ENCODE data around the gene RGS19.

Gene RGS19

DNA sequence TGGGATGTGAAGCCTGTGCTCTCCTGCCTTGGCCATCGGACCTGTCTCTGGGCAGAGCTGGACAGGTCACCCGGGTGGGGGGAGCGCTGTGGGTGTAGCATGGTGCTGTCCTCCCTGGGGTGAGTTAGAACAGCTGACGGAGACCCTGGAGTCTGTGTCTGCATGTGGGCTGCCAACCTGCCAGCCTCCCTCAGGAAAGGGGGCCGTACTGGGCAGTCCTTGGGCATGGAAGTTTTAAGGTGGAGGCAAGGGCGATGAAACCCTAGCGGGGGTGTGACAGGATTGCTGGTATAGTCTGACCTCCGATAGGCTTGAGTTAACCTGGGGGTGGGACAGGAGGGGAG lies 32.3 kb downstream of the RGS19 start:
- no peak for DNase-seq

DNA sequence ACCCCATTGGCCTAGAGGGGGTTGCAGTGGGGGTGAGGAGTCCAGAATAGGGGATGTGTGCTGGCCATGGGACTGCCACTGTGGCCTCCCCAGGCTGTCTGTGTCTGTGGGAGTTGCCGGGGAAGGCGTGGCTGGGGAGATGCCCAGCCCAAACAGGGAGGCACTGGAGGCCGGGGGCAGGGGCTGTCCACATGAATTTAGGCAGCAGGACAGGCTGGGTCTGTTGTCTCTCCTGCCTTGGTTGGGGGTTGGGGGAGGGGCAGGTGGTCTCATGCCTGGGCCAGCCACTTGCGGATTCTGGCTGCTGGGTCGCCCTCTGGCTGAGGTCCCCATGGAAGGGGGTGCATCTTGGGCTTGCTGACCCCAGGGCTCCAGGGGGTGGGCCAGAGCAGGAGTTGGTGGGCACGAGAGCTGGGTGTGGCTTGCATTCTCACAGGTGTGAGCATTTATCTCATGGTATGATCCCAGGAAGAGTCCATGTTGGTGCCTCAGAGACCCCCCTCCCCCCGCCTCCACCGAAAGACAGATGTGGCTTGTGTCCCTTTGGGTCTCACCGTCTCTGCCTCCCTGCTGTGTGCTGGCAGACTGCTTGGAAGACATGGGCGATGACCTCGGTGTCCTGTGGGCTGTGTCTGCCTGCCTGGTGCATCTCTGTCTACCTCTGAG lies 33.8 kb downstream of the RGS19 start:
- no peak for DNase-seq

DNA sequence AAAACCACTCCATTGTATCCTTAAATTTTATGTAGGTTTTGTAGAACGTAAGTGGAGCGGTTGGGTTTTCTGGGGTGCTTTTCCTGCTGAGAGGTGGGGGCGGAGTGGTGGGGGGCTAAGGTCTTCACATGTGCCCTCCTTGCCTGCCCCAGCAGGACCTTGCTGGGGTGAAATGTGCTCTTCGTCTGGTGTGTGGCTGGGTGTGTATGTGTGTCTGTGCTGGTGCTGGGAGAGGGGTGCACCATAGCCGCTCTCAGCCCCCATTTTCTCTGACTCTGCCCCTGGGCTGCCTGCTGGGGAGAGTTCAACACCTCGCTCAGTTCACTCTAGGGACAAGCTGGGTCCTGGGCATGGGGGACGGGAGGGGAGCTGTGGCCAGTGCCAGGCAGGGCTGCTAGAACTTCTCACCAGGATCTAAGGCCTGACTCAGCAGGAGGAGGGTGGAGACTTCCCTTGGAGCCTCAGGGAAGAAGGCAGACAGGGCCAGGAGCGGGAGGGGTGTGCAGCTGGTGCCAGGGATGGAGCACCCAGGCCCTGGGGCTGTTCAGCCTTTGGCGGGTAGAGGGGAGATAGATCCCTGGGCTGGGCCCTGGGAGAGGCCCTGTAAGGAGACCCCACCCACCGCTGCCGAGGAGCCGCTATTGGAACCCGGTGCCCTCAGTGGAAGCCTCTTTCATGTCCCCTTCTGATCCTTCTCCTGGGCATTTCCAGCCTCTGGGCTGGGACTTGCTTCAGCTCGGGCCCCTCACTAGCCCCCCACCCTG lies 34.7 kb downstream of the RGS19 start:
- DNase-seq, result no peak

DNA sequence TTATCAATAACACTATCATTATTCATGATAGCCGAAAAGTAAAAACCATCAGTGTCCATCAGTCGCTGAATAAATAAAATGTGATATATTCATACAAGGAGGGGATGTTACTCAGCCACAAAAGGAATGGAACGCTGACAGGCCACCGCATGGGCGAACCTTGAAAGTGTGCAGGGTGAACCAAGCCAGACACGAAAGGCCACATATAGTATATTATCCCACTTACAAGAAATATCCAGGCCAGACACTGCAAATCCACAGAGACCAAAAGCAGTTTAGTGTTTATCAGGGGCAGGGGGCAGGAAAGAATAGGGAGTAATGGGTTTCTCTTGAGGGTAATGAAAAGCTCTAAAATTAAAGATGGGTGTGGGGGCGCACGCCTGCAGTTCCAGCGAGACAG lies 35.5 kb downstream of the RGS19 start:
- DNase-seq, result no peak

DNA sequence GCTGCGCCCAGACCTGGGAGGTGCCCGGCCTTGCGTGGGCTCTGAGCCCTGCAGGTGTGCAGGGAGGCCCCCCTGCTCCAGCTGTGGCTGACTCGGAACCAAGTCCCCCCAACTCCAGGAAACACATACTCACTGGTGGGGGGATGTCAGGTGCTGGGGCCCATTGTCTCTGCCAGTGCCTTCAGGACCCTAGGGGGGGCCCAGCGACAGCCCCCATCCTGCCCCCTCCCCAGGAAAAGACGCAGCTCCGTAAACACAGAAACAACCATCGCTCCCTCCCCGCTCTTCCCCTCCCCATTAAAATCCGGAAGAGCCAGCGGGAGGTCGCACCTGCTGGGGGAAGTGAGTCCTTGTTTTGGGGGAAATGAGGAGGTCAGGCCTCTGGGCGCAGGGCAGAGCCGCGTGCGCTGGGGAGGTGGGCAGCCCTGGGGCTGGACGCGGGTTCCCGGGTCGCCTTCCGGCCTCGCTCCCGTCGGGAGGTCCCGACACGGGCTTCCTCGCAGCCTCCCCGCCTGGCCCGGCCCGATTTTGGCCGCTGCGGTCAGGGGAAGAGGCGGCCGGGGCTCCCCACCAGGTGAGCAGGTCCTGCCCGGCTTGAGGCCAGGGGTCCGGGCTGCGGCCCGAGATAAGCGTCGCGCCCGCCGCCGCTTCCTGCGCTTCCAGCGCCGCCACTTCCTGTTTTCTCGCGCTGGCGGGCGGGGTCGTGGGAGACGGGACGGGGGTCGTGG lies 37.1 kb downstream of the RGS19 start:
- DNase-seq, result no peak

DNA sequence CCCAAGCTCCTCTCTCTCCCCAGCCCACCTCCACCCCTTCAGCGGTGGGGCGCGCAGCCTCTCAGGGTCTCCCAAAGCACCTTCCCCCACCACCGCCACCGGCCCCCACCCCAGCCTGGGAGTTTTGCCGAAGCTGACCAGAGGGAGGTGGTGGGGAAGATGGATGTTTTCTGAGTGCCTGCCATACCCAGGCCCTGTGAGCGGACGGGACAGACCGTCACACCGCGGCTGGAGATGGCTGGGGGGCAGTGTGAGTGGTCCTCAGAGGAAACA lies 37.6 kb downstream of the RGS19 start:
- no peak for DNase-seq

DNA sequence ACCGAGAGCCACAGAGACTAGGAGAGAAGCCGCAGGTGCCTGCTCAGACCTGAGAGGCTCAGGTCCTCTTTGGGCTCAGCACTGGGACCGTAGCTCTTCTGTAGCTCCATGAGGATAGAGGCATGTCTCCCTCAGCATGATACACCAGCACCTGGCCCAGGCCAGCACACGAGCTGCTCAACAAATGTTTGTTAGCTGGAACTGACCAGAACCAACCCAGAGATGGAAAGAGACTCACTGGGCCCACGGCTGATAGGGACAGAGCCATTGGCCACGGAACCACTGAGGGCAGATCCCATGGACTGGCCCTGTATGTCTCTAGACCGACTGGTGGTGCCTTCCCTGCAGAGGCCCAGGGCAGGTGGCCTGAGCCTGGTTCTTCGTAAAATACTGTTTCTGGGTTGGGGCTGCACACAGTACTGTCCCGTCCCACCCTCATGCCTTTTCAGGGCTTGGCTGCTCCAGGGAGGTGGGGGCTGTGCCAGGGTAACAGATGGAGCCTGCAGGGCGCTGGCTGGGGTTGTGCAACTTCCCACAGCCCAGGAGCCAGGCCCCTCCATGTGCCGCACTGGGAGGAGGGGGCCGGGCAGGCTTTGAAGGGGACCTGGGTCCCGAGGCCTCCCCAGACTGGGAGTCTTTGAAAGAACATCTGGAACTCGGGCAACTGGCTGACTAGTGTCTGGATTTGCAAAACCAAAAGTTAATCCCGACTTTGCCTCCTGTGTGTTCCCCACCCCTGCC lies 38.1 kb downstream of the RGS19 start:
- no peak for DNase-seq

DNA sequence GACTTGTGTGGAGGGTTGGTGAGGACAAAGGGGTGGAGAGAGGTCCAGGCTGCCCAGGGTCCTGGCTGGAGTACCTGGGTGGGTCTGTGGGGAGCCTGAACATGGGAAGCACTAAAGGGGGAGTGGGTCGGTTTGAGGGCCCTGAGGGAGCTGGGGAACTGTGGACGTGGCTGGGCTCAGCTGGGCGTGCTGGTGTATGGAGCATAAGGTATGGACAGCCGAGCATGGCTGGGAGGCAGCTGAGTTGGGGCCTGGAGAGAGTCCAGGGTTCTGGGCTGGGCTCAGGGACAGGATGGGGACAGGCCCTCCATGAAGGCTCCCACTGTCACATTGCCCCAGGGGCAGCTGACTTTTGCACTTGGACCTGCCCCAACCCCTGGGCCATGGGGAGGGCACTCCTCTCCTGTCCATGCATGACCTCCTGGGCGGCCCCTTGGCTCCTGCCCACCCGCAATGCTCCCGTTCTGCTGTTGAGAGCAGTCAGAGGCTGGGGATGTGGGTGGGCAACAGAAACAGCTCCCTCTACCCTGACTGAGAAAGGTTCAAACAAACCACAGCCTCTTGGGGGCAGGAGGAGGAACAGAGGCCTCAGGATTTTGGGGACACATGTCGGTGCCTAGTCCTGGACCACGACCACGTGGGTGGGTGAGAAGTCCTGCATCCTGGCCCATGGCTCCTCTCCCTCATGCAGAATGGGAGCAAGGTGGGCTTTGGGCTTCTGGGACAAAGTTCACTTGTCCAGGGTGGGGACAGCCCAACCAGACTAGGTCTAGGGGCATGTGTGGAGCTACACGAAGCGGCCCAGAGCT lies 38.9 kb downstream of the RGS19 start:
- DNase-seq, result no peak

DNA sequence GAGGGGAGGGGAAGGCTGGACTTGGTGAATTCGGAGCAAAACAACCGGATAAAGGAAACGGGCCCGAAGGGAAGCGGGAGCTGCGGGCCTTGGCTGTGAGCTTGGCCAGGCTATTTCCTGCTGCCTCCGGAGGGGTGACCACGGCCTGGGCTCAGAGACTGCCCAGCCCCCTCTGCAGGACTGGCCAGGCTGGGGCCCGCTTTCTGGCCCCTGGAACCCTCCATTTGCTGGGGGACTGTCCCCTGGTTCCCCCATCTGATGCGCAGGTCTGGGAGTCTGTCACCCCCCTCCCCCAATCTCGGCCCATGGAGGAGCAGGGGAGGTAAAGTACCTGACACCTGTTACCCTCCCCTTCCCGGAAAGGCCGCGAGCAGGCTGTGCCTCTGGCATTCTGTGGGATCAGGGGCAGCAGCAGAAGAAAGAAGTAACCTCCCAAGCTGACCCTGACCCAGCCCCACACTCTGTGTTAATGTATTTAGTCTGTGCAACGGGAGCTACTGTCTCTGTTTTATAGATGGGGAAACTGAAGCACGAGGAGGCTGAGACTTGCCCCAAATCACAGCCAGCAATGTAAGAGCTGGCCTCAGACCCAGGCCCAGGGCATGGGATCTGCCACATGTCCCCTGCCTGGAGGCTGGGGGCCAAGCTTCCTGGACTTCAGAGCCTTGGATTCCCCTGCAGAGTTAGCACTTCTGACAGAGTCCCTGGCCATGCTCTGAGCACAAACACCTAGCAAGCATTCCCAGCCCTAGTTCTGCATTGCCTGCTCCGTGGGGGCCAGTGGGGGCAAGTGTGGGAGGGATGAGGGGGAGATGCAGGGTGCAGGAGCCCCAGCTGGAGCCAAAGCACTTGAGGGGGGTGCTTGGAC lies 39.8 kb downstream of the RGS19 start:
- no peak for DNase-seq

DNA sequence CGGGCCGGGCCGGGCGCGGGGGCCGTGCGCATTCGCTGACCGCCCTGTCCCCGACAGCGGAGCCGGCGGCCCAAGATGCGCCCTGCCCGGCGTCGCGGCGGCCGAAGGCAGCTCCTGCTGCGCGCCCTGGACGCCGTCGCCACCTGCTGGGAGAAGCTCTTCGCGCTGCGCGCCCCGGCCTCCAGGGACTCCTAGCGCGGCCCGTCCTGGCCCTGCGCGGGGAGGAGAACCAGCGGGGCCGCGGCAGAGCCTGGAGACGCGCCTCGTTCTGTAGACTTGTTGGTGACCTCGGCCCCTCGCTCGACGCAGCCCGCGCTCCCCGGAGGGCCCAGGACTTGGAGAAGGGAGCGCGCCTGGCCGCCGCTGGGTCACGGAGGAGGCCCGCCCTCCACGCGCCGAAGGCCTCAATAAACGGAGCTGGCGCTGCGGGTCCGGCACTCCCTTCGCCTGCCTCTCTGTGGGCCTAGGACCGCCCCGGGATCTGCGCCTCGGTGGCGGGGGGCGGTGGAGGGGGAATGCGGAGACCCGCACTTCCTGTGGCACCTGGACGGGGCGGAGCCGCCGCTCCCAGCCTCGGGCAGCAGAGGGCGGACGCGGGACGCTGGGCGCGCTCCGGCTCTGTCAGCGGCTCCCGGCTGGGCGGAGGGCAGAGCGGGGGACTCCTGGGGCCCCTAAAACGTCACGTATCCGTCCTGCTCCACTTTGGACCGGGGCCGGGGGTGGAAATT lies 40.6 kb downstream of the RGS19 start:
- peak; percentile 84 for DNase-seq

DNA sequence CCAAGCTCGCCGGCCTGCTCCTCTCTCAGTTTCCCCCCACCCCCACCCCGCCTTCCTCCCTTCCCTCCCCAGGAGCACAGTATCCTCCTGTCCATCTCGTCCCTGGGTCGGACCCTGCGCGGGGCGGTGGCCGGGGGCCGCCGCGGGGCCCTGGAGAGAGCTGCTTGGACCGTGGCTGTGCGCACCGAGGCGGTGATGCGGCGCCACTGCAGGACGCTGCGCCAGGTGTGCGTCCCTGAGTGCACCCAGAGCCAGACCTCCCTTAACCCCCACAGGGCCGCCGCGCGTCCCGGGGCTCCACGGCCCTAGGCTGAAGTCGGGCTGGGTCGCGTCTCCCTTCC lies 41.1 kb downstream of the RGS19 start:
- no peak for DNase-seq

DNA sequence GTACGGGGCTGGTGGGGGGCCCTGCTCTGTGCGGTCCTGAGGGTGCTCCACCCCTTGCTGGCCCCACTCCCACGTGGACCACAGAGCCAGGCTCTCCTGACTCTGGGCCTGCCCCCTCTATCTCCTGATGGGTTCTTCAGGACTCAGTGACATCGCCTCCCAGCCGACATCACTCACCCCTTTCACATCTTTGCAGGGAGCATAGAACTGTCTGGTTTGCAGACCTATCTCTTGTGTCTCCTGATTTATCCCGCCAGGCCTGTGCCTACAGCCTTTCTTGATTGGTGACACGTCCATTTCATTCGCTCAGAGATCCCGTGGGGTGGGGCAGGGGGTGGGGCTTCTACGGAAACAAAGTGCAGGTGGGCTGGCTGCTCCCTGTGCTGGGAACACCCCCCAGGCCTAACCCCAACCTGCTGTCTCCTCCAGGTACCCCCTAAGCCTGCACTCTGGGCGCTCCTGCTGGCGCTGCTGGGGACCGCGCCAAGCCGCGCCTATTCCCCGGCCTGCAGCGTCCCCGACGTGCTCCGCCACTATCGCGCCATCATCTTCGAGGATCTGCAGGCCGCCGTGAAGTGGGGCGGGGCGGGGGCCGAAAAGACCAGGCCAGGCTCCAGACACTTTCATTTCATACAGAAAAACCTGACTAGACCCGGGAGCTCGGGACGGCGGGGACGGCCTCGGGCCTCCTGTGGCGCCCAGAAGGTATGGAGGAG lies 41.7 kb downstream of the RGS19 start:
- no peak for DNase-seq

DNA sequence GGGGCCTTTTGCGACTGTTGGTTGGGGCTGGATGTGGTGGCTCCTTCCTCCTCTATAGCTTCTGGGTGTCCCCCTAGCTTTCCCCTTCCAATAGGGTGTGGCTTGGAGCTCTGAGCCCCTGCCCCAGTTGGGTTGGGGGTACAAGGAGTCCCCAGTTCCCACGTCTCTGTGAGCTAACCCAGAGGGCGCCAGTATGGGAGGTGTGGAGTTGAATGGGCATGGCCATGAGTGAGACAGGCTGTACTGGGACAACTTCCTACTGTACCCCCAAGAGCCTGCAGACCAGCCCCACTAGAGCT lies 42.2 kb downstream of the RGS19 start:
- no peak for DNase-seq

DNA sequence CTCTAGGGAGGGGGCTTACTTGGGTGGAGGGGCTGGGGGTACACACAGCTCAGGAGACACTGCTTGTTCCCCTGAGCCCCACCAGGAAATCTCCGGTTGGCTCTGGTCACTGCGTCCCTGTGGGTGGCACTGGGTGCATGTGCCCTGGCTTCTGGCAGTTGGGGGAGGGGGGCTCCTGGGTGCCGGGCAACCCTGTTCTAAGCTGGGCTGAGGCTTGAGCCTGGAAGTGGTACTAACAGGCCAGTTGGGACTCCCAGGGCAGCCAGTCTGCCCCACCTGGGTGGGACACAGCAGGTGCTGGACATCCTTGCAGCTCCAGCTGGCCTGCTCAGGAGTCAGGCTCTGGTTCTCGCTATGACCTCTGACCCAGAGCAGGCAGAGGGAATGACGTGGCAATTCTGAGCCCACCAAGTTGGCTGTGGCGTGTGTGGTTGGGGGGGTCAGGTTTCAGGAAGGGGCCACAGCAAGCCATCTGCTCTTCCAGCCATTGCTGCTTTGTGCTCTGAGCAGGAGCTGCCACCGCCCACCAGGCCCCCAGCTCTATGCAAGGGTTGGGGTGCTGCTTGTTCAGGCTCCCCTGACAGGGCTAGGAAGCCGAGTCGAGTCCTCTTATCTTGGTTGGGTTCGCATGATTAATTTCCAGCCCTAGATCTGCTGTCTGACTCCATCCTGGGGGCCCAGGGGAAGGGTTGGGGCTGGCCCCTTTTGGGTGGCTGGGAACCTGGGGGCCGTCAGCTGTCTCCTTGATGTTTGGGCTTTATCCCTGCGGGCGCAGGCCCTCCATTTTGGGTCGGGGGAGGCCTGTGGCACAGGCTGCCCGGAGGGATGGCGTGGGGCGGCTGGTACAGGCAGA lies 42.7 kb downstream of the RGS19 start:
- DNase-seq, result no peak

DNA sequence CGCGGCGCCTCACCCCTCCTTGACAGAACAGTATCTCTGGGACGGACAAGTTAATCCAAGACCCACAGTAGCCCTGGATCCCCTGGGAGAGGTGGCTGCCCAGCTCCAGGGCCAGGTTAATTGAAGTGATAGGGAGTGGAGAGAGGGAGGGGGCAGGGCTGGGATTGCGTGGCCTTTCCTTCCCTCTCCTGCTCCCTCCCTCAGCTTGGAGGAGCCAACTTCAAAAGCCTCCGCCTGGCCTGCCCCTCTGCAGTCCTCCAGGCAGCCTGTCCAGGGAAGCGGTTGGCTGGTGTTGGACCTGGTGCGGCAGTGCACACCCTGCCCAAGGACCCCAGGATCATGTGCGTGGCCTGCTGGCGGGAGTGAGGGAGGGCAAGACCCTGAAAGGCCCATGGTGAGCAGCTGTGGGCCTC lies 43.4 kb downstream of the RGS19 start, which contains the start of gene C20orf204:
Gene C20orf204, plus strand, starts transcription at position 250 of the 413 bp plus-strand sequence. Its CDS starts 142 bp downstream, at position 392.
- no peak for DNase-seq

DNA sequence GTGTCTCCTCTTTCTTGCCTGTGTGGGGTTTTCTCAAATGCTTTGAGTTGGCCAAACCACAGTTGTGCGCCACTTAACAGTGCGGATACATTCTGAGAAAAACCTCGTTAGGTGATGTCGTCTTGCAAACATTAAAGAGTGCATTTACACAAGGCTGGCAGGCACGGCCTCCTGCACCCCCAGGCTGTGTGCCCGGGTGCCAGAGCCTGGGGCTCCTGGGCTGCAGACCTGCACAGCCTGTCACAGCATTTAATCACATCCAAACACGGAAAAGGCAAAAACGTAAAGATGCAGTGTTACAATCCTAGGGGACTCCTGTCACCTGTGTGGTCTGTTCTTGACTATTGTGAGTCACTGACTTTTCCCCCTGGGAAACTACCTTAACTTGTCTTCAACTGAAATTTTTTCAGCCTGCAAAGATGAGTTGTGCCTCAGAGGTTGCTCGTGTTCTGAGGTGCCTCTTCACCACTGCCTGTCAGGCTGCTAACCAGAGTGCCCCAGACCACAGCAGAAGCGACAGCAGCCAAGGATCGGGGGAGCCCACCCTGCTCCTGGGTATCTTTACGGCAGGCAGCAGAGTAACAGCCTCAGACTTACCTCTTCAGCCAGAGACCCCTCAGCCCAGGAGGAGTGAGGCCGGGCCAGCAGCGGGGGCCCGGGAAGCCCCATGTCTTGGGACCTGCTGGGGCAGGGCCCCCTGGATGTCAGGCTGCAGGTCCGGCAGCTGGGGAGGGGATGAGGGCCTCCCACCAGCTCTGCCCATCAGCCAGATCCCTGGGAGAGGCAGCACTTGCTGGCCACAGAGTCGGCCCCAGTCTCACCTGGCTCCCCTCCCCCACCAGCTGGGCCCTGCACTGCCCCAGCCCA lies 44.0 kb downstream of the RGS19 start:
- DNase-seq, result no peak

DNA sequence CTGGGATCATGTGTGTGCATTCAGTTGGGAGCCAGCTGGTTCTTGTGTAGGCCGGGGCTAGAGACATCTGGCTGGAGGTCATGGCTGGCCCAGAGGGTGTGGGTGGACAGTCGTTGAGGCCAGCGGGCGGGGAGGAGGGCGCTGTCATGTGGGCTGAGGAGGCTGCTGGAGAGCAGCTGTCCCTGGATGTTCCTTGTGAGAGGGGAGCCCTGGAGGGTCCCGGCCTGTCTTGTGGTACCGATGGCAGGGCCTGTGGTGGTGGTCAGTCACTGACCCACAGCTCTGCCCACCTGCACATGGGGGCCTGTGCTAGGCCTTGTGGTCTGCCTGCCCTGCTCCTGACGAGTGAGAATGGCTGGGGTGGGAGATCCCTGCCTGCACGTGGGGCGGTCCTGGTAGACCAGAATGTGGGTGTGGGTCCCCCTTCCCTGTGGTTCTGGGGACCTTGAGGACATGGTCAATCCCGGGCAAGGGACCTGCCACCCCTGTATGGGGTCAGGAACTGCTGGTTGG lies 45.3 kb downstream of the RGS19 start:
- DNase-seq, result no peak
